ENCODE measurements around the gene SYT14.

The SYT14 gene

DNA sequence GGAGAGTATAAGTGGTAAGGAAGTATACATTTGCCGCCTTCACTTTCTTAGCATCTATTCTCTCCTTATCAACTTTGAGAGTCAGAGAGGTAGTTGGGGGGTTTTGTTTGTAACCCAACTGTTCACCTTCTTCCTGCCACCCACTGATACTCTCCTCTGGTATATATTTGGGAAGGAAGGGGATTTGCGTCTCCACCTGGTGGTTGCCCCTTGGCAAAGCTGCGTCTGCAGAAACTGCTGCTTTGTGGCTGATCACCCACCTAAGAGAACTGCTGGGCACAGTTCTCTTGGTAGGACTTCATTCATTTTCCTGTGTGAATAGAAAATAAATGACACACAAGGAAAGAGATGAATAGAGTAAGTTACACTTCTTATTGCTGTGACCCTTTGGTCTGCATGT, 87.0 kb downstream of the SYT14 start:
- DNase-seq: no peak
- Histone ChIP-seq H3K4ac (ENCODE audit: low read depth, low read length) (no peak overlapping the region), H2AK5ac (ENCODE audit: low read length) (no peak overlapping the region), H2BK120ac (ENCODE audit: insufficient read depth, low read length, poor library complexity) (no peak overlapping the region), H2BK5ac (ENCODE audit: low read depth, low read length, poor library complexity) (no peak overlapping the region), H2BK12ac (ENCODE audit: low read length) (no peak overlapping the region), H3K4me3 (ENCODE audit: low read depth, low read length) (no peak overlapping the region), H3K79me1 (ENCODE audit: low read length) (no peaks in the 10 kb centered on the region), H4K91ac (ENCODE audit: low read depth, low read length) (no peak overlapping the region), H3K18ac (ENCODE audit: low read length) (no peak overlapping the region), H3K14ac (ENCODE audit: low read length) (no peak overlapping the region), H4K8ac (ENCODE audit: low read depth, low read length) (no peak overlapping the region), H3K36me3 (ENCODE audit: control insufficient read depth in 1 of 2, insufficient read depth in 2 of 2, low read length in 2 of 2) (no peaks in the 10 kb centered on the region), H3K27me3 (ENCODE audit: insufficient read depth, low read length) (no peaks in the 10 kb centered on the region), H3K79me2 (ENCODE audit: control insufficient read depth, insufficient read depth, low read length, poor library complexity) (no peaks in the 10 kb centered on the region), H3K9me3 (ENCODE audit: insufficient read depth, low read depth, low read length) (no peaks in the 10 kb centered on the region), H4K12ac (ENCODE audit: low read depth, low read length) (no peak overlapping the region), H2AFZ (ENCODE audit: insufficient read depth, low read length, poor library complexity) (no peak overlapping the region), H3K4me2 (ENCODE audit: low read length) (no peak overlapping the region), H3K4me1 (ENCODE audit: control insufficient read depth in 1 of 2, insufficient read depth in 2 of 2, low read length in 2 of 2) (no peaks in the 10 kb centered on the region), H3K27ac (ENCODE audit: low read depth, low read length) (no peak overlapping the region), H3K9ac (ENCODE audit: low read length) (no peak overlapping the region), H3K23ac (ENCODE audit: low read length) (no peak overlapping the region)
- no CpG with 5 or more reads among the region's 3 CpGs for WGBS (ENCODE audit: extremely low coverage, insufficient coverage, insufficient read length)

GRCh38 chr1:210025870-210026269, 87.9 kb downstream of the SYT14 start:
- H3K27ac ChIP-seq (ENCODE audit: low read depth, low read length): no peak overlapping the region
- H2AFZ ChIP-seq (ENCODE audit: insufficient read depth, low read length, poor library complexity): no peak overlapping the region
- WGBS (ENCODE audit: extremely low coverage, insufficient coverage, insufficient read length): no CpG with 5 or more reads among the region's 1 CpG
- H4K8ac ChIP-seq (ENCODE audit: low read depth, low read length): no peak overlapping the region
- no peaks in the 10 kb centered on the region for H3K4me1 ChIP-seq (ENCODE audit: control insufficient read depth in 1 of 2, insufficient read depth in 2 of 2, low read length in 2 of 2)
- no peaks in the 10 kb centered on the region for H3K27me3 ChIP-seq (ENCODE audit: insufficient read depth, low read length)
- H4K91ac ChIP-seq (ENCODE audit: low read depth, low read length): no peak overlapping the region
- no peak overlapping the region for H4K12ac ChIP-seq (ENCODE audit: low read depth, low read length)
- DNase-seq: no peak
- no peak overlapping the region for H3K4me2 ChIP-seq (ENCODE audit: low read length)
- no peaks in the 10 kb centered on the region for H3K79me2 ChIP-seq (ENCODE audit: control insufficient read depth, insufficient read depth, low read length, poor library complexity)
- no peaks in the 10 kb centered on the region for H3K36me3 ChIP-seq (ENCODE audit: control insufficient read depth in 1 of 2, insufficient read depth in 2 of 2, low read length in 2 of 2)
- H2BK120ac ChIP-seq (ENCODE audit: insufficient read depth, low read length, poor library complexity): no peak overlapping the region
- H3K9me3 ChIP-seq (ENCODE audit: insufficient read depth, low read depth, low read length): no peaks in the 10 kb centered on the region
- no peak overlapping the region for H3K23ac ChIP-seq (ENCODE audit: low read length)
- H2AK5ac ChIP-seq (ENCODE audit: low read length): no peak overlapping the region
- no peak overlapping the region for H3K4ac ChIP-seq (ENCODE audit: low read depth, low read length)
- no peak overlapping the region for H3K9ac ChIP-seq (ENCODE audit: low read length)
- H2BK5ac ChIP-seq (ENCODE audit: low read depth, low read length, poor library complexity): no peak overlapping the region
- H3K79me1 ChIP-seq (ENCODE audit: low read length): no peaks in the 10 kb centered on the region
- H3K4me3 ChIP-seq (ENCODE audit: low read depth, low read length): no peak overlapping the region
- no peak overlapping the region for H2BK12ac ChIP-seq (ENCODE audit: low read length)
- H3K18ac ChIP-seq (ENCODE audit: low read length): no peak overlapping the region
- no peak overlapping the region for H3K14ac ChIP-seq (ENCODE audit: low read length)

DNA sequence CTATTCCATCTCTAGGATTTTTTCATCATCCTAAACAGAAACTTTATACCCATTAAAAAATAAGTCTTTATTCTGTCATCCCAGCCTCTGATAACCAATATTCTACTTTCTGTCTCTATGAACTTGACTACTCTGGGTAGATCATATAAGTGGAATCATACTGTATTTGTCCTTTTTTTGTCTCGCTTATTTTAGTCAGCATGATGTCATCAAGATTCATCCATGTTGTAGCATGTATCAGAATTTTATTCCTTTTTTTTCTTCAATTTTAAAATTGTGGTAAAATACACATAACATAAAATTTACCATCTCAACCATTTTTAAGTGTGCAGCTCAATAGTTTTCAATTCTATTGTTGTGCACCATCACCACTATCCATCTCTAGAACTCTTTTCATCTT, 90.0 kb downstream of the SYT14 start:
- no peak overlapping the region for H2BK120ac ChIP-seq (ENCODE audit: insufficient read depth, low read length, poor library complexity)
- no peaks in the 10 kb centered on the region for H3K36me3 ChIP-seq (ENCODE audit: control insufficient read depth in 1 of 2, insufficient read depth in 2 of 2, low read length in 2 of 2)
- H4K91ac ChIP-seq (ENCODE audit: low read depth, low read length): no peak overlapping the region
- no peaks in the 10 kb centered on the region for H3K79me1 ChIP-seq (ENCODE audit: low read length)
- H3K4me3 ChIP-seq (ENCODE audit: low read depth, low read length): no peak overlapping the region
- WGBS (ENCODE audit: extremely low coverage, insufficient coverage, insufficient read length): no CpG with 5 or more reads among the region's 1 CpG
- H4K8ac ChIP-seq (ENCODE audit: low read depth, low read length): no peak overlapping the region
- no peak overlapping the region for H3K9ac ChIP-seq (ENCODE audit: low read length)
- no peak for DNase-seq
- no peak overlapping the region for H4K12ac ChIP-seq (ENCODE audit: low read depth, low read length)
- H3K18ac ChIP-seq (ENCODE audit: low read length): no peak overlapping the region
- H2BK12ac ChIP-seq (ENCODE audit: low read length): no peak overlapping the region
- H3K27ac ChIP-seq (ENCODE audit: low read depth, low read length): no peak overlapping the region
- no peak overlapping the region for H2AK5ac ChIP-seq (ENCODE audit: low read length)
- no peak overlapping the region for H2AFZ ChIP-seq (ENCODE audit: insufficient read depth, low read length, poor library complexity)
- no peaks in the 10 kb centered on the region for H3K9me3 ChIP-seq (ENCODE audit: insufficient read depth, low read depth, low read length)
- H3K27me3 ChIP-seq (ENCODE audit: insufficient read depth, low read length): no peaks in the 10 kb centered on the region
- H3K79me2 ChIP-seq (ENCODE audit: control insufficient read depth, insufficient read depth, low read length, poor library complexity): no peaks in the 10 kb centered on the region
- no peak overlapping the region for H3K23ac ChIP-seq (ENCODE audit: low read length)
- no peak overlapping the region for H2BK5ac ChIP-seq (ENCODE audit: low read depth, low read length, poor library complexity)
- no peak overlapping the region for H3K14ac ChIP-seq (ENCODE audit: low read length)
- H3K4me2 ChIP-seq (ENCODE audit: low read length): no peak overlapping the region
- no peak overlapping the region for H3K4ac ChIP-seq (ENCODE audit: low read depth, low read length)
- H3K4me1 ChIP-seq (ENCODE audit: control insufficient read depth in 1 of 2, insufficient read depth in 2 of 2, low read length in 2 of 2): no peaks in the 10 kb centered on the region

DNA sequence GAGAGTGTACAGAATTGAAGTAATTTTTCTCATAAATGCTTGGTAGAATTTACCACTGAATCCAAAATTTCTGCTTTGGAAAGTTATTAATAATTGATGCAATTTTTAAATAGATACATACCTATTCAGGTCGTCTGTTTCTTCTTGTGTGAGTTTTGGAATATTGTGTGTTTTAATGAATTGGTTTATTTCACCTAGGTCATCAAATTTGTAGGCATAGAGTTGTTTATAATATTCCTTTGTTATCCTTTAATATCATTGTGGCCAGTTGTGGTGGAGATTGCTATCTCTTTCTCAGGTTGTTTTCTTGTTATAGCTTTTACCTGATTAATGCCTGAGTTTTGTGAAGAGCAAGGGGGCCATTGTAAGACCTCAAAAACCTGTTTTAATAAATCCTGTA, 93.5 kb downstream of the SYT14 start:
- Histone ChIP-seq H3K9ac (ENCODE audit: low read length) (no peak overlapping the region), H4K8ac (ENCODE audit: low read depth, low read length) (no peak overlapping the region), H3K14ac (ENCODE audit: low read length) (no peak overlapping the region), H3K36me3 (ENCODE audit: control insufficient read depth in 1 of 2, insufficient read depth in 2 of 2, low read length in 2 of 2) (no peaks in the 10 kb centered on the region), H4K12ac (ENCODE audit: low read depth, low read length) (no peak overlapping the region), H4K91ac (ENCODE audit: low read depth, low read length) (no peak overlapping the region), H3K79me1 (ENCODE audit: low read length) (no peaks in the 10 kb centered on the region), H2BK5ac (ENCODE audit: low read depth, low read length, poor library complexity) (no peak overlapping the region), H3K4me3 (ENCODE audit: low read depth, low read length) (no peak overlapping the region), H3K23ac (ENCODE audit: low read length) (no peak overlapping the region), H3K27me3 (ENCODE audit: insufficient read depth, low read length) (no peaks in the 10 kb centered on the region), H3K79me2 (ENCODE audit: control insufficient read depth, insufficient read depth, low read length, poor library complexity) (no peaks in the 10 kb centered on the region), H3K4ac (ENCODE audit: low read depth, low read length) (no peak overlapping the region), H3K18ac (ENCODE audit: low read length) (no peak overlapping the region), H2BK12ac (ENCODE audit: low read length) (no peak overlapping the region), H3K27ac (ENCODE audit: low read depth, low read length) (no peak overlapping the region), H2AFZ (ENCODE audit: insufficient read depth, low read length, poor library complexity) (no peak overlapping the region), H3K4me1 (ENCODE audit: control insufficient read depth in 1 of 2, insufficient read depth in 2 of 2, low read length in 2 of 2) (no peaks in the 10 kb centered on the region), H3K4me2 (ENCODE audit: low read length) (no peak overlapping the region), H3K9me3 (ENCODE audit: insufficient read depth, low read depth, low read length) (no peaks in the 10 kb centered on the region), H2AK5ac (ENCODE audit: low read length) (no peak overlapping the region), H2BK120ac (ENCODE audit: insufficient read depth, low read length, poor library complexity) (no peak overlapping the region)
- DNase-seq: no peak
- no CpG with 5 or more reads among the region's 1 CpG for WGBS (ENCODE audit: extremely low coverage, insufficient coverage, insufficient read length)

DNA sequence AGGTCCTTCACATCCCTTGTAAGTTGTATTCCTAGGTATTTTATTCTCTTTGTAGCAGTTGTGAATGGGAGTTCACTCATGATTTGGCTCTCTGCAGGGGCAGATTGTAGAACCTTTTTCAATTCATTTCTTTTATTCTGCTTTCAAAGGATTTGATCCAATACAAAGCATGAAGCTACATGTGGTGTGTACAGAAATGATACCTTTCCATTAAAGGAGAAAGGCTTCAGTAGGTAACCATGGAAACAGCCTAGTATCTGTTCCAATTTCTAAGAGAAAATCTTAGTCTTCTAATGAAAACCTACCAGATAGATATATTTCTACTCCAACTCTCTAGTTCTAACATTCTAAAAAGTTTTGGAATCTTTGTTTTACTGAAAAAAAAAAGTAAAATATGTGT, 105.0 kb downstream of the SYT14 start:
- H4K91ac ChIP-seq (ENCODE audit: low read depth, low read length): no peak overlapping the region
- no peak overlapping the region for H2AK5ac ChIP-seq (ENCODE audit: low read length)
- no peak overlapping the region for H3K27ac ChIP-seq (ENCODE audit: low read depth, low read length)
- H3K36me3 ChIP-seq (ENCODE audit: control insufficient read depth in 1 of 2, insufficient read depth in 2 of 2, low read length in 2 of 2): no peaks in the 10 kb centered on the region
- H3K79me2 ChIP-seq (ENCODE audit: control insufficient read depth, insufficient read depth, low read length, poor library complexity): no peaks in the 10 kb centered on the region
- no peak overlapping the region for H2BK12ac ChIP-seq (ENCODE audit: low read length)
- no peak overlapping the region for H4K12ac ChIP-seq (ENCODE audit: low read depth, low read length)
- H3K79me1 ChIP-seq (ENCODE audit: low read length): no peaks in the 10 kb centered on the region
- H3K4ac ChIP-seq (ENCODE audit: low read depth, low read length): no peak overlapping the region
- H2BK120ac ChIP-seq (ENCODE audit: insufficient read depth, low read length, poor library complexity): no peak overlapping the region
- H3K4me2 ChIP-seq (ENCODE audit: low read length): no peak overlapping the region
- H3K9ac ChIP-seq (ENCODE audit: low read length): no peak overlapping the region
- H3K18ac ChIP-seq (ENCODE audit: low read length): no peak overlapping the region
- no peak overlapping the region for H3K14ac ChIP-seq (ENCODE audit: low read length)
- H4K8ac ChIP-seq (ENCODE audit: low read depth, low read length): no peak overlapping the region
- H3K9me3 ChIP-seq (ENCODE audit: insufficient read depth, low read depth, low read length): no peaks in the 10 kb centered on the region
- H2AFZ ChIP-seq (ENCODE audit: insufficient read depth, low read length, poor library complexity): no peak overlapping the region
- no peaks in the 10 kb centered on the region for H3K4me1 ChIP-seq (ENCODE audit: control insufficient read depth in 1 of 2, insufficient read depth in 2 of 2, low read length in 2 of 2)
- H3K27me3 ChIP-seq (ENCODE audit: insufficient read depth, low read length): no peaks in the 10 kb centered on the region
- DNase-seq: no peak
- no peak overlapping the region for H3K4me3 ChIP-seq (ENCODE audit: low read depth, low read length)
- no peak overlapping the region for H2BK5ac ChIP-seq (ENCODE audit: low read depth, low read length, poor library complexity)
- H3K23ac ChIP-seq (ENCODE audit: low read length): no peak overlapping the region
